Measurements from ENCODE around the gene HMG20A.

The HMG20A gene

DNA sequence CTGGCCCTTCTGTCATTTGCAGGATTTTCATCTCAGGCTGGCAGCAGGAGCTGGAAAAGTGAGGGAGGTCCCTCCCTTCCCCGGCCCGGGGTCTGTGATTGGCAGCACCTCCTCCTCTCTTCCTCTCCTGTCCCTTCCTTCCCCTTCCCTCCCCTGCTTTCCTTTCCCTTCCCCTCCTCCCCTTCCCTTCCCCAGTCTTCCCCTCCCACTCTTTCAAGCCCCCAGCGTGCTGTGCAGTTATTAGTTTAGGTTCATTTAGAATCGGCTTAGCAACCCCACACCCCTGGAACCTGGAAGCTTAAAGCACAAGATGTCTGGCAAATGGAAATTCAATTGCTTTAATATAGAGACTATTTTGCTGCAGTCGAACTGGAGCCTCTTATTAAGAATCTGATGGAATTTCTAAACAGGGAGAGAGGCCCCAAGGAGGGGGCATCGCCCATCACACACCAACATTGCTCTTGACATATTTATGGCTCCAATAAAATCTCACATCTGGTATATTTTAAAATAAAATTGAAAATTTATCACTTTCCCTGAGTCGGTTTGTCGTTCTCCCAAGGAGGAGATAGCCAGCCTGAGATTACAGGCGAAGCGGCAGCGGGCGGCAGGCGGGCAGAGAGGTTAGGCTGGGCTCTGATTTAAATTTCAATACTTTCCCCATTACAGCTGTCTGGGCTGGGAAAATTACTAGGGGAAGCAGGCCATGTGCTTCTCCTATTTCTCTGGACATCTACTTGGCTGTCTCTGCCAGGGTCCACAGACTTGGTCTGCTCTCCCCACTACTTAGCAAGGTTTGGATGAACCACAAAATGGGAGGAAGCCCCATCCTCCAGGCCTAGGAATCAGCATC is 113.1 kb downstream of the HMG20A start:
- no peak for DNase-seq (ENCODE audit: extremely low read depth, low read depth)
- TF ChIP-seq, protein P1, sequence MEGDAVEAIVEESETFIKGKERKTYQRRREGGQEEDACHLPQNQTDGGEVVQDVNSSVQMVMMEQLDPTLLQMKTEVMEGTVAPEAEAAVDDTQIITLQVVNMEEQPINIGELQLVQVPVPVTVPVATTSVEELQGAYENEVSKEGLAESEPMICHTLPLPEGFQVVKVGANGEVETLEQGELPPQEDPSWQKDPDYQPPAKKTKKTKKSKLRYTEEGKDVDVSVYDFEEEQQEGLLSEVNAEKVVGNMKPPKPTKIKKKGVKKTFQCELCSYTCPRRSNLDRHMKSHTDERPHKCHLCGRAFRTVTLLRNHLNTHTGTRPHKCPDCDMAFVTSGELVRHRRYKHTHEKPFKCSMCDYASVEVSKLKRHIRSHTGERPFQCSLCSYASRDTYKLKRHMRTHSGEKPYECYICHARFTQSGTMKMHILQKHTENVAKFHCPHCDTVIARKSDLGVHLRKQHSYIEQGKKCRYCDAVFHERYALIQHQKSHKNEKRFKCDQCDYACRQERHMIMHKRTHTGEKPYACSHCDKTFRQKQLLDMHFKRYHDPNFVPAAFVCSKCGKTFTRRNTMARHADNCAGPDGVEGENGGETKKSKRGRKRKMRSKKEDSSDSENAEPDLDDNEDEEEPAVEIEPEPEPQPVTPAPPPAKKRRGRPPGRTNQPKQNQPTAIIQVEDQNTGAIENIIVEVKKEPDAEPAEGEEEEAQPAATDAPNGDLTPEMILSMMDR (IDR thresholded peaks at IDR 0.05; ENCODE audit: low read depth, low read length), result no peak
